ENCODE results near the gene SYCP2L.
"Not testable (repeated sequence)": the region's sequence is repeated elsewhere in the genome, so short reads cannot be mapped to it uniquely, and the experiment has no call there.

DNA sequence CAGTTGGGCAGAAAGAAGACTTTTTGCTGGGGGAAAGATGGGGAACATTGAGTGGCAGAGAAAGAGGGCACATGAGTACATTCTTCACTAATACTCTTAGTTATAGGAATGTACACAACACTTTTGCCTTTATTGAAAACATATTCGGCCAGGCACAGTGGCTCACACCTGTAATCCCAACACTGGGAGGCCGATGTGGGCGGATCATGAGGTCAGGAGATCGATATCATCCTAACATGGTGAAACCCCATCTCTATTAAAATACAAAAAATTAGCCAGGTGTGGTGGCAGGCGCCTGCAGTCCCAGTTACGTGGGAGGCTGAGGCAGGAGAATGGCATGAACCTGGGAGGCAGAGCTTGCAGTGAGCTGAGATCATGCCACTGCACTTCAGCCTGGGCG lies 23.8 kb upstream of the SYCP2L start:
- not testable (repeated sequence) for TF ChIP-seq FOXM1 (IDR thresholded peaks at IDR 0.05; ENCODE audit: low read depth, low read length); POLR2AphosphoS5 (IDR thresholded peaks at IDR 0.05; ENCODE audit: low read length); ZBTB33 (IDR thresholded peaks at IDR 0.05); CEBPB (IDR thresholded peaks at IDR 0.05; ENCODE audit: borderline replicate concordance in 1 of 2, low read depth in 2 of 2, low read length in 2 of 2)
- TF ChIP-seq, protein P1, sequence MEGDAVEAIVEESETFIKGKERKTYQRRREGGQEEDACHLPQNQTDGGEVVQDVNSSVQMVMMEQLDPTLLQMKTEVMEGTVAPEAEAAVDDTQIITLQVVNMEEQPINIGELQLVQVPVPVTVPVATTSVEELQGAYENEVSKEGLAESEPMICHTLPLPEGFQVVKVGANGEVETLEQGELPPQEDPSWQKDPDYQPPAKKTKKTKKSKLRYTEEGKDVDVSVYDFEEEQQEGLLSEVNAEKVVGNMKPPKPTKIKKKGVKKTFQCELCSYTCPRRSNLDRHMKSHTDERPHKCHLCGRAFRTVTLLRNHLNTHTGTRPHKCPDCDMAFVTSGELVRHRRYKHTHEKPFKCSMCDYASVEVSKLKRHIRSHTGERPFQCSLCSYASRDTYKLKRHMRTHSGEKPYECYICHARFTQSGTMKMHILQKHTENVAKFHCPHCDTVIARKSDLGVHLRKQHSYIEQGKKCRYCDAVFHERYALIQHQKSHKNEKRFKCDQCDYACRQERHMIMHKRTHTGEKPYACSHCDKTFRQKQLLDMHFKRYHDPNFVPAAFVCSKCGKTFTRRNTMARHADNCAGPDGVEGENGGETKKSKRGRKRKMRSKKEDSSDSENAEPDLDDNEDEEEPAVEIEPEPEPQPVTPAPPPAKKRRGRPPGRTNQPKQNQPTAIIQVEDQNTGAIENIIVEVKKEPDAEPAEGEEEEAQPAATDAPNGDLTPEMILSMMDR (IDR thresholded peaks at IDR 0.05 in 2 of 3, conservative IDR thresholded peaks at IDR 0.05 in 1 of 3; ENCODE audit: control insufficient read depth in 2 of 3, extremely low read depth in 1 of 3, insufficient read depth in 1 of 3, low read depth in 3 of 3, low read length in 3 of 3) = not testable (repeated sequence)

Data from GM12878 (cell line).